IPS DF 4.7 (cell line): ENCODE results near the gene IFIT1.
"Not testable (repeated sequence)": the region's sequence is repeated elsewhere in the genome, so short reads cannot be mapped to it uniquely, and the experiment has no call there.

ENCODE experiments used
- DNase-seq: peaks from one replicate; pipeline ENCODE4 v3.0.0-alpha.2; 2013; ENCODE audit warnings: low spot score; ENCODE audit errors: extremely low read depth

The IFIT1 gene, protein sequence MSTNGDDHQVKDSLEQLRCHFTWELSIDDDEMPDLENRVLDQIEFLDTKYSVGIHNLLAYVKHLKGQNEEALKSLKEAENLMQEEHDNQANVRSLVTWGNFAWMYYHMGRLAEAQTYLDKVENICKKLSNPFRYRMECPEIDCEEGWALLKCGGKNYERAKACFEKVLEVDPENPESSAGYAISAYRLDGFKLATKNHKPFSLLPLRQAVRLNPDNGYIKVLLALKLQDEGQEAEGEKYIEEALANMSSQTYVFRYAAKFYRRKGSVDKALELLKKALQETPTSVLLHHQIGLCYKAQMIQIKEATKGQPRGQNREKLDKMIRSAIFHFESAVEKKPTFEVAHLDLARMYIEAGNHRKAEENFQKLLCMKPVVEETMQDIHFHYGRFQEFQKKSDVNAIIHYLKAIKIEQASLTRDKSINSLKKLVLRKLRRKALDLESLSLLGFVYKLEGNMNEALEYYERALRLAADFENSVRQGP

GRCh38 chr10:89391907-89392756 is at the start of gene IFIT1:
Gene IFIT1, plus strand, starts transcription at chr10:89392623. Its CDS starts 90 bp downstream, at chr10:89392713.
- peak; percentile 41 for DNase-seq

GRCh38 chr10:89343089-89343767 is 49.2 kb upstream of the IFIT1 start:
- no peak for DNase-seq

DNA sequence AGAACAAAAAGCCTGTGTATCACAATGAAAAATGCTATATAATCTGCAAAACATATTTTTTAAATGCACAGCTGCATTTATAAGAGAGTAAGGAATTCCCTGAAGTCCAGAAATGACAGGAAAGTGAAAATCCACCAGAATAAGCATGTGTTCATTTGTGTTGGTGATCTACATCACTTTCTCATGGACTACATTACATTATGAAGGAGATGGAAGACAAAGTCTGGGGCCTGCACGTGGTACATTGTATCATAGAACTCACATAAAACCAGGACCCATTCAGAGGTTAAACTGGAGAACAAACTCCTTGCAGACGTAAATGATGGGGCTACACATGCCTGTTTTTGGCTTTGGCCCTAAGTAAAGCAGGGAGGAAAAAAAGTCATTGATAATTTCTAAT is 48.3 kb upstream of the IFIT1 start:
- no peak for DNase-seq

- no peak for DNase-seq
Observed at GRCh38 chr10:89345367-89346000, 46.9 kb upstream of the IFIT1 start.

- no peak for DNase-seq
Observed at GRCh38 chr10:89346405-89347254, 45.8 kb upstream of the IFIT1 start.

DNA sequence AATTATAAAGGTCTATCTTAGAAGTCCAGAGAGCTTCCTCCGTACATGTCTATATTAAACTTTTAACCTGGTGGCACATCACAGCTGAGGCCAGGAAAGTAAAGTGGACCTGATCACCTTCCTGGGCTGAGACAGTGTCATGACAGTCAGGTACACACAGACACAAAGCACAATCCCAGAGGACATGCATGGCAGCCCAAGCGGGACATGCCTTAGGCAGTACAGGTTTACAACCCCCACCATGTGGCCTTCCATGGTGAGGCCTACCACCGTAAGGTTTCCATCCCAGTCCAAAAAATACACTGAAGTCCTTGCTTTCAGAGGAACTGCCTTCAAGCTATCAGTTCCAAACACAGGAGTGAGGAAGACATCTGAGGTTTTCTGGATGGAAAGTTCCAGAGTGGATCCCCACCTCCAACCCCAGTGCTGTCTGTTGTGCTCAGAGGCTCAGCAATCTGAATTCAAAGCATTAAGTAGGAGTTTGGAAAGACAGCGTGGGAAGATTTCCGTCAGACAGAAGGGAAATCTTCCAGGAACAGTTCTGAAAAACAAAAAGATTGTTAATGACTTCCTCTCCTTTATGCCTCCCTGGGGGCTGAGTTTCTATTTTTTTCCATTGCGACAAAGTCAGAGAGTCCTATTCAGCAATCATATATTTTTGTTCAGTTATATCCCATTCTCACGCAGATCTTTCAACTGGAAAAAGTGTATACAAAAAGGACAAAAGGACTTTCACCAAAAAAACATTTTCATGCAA is 44.5 kb upstream of the IFIT1 start:
- no peak for DNase-seq

- DNase-seq: no peak
Observed at GRCh38 chr10:89348481-89348880, 43.9 kb upstream of the IFIT1 start.

GRCh38 chr10:89348975-89349374 is 43.4 kb upstream of the IFIT1 start:
- no peak for DNase-seq

GRCh38 chr10:89350631-89351315 is 41.6 kb upstream of the IFIT1 start:
- DNase-seq: not testable (repeated sequence)

- DNase-seq: no peak
Observed at GRCh38 chr10:89351412-89351779, 41.0 kb upstream of the IFIT1 start.

DNA sequence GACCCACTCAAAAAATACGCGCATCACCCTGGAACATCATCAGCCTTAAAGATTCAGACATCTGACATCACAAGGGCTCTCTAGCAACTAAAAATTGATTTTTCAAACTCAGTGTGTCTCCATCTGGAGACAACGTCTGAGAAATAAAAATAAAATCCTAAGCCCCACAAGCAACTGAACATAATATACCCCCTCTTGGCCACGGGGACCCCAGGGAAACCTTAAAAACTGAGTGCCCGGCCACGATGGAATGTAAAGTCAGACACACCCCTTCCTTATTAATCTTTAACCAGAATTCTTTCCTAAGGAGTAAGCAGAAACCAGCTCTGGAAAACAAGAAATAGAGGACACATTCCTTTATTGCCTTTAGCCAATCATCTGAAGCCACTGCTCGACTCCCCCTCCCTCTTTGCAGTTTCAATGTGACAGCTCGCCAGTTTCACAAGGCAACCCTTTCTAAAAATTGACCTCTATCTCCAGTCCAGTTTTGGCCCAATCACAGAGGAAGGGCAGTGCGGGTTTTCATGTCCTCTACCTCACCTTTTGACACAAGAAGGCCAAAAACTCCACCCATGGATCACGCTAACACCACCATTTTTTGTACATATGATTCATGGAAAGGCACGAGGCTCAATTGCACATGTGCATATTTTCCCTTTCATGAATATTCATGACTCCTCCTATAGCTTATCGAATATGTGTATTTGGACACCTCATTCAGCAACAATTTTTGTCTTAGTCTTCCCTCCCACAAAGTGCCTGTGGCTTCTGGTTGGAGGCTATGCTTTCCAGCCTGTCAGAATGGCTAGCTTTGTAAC is 40.4 kb upstream of the IFIT1 start:
- DNase-seq: no peak

DNA sequence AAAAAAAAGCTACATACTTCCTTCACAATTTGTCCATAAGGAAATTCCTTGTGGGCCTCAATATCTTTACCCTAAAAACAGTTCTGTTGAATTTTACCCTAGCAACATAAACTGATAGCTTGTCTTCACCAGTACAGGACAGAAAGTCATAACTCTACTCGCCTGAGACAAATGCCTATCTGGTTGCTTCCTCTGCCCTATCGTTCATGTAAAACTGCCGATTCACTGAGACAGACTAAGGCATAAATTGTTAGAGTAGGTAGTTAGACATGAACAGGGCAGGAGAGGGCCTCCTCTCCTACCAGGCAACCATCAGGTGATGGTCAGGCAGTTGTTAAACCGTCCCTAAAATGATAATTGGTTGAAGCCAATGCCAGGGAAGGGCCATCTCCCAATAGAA is 39.6 kb upstream of the IFIT1 start:
- no peak for DNase-seq

DNA sequence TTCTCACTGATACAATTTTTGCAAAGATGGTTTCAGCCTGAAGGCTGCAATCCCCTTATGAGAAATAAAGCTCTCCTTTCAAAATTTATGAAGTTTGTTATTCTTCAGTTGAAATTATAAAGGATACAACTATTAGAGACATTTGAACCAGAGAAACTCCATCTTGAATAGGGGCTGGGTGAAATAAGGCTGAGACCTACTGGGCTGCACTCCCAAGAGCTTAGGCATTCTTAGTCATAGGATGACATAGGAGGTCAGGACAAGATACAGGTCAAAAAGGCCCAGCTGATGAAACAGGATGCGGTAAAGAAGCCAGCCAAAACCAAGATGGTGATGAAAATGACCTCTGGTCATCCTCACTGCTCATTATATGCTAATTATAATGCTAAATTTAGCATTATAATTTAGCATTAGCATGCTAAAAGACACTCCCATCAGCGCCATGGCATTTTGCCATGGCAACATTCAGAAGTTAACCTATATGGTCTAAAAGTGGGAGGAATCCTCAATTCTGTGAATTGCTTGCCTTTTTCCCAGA is 37.0 kb upstream of the IFIT1 start:
- DNase-seq: no peak

DNA sequence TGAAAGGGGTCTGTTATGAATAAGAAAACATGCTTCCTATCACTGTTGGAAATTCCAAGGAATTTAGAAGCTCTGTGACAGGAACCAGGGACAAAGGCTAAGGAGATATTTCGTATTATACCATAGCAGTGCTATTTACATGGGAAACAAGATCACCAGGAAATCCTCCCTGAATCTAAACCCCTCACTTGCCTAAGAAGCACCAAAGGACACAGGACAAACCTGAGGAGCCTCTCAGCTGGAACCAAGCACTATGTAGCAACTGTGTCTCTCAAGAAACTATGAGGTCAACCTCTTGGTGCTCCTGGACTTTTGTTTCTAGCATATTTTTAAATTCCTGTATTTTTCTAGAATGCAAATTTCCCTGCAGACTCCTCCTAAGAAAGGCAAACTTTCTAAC is 35.3 kb upstream of the IFIT1 start:
- no peak for DNase-seq

GRCh38 chr10:89357975-89358374 is 34.4 kb upstream of the IFIT1 start:
- DNase-seq: no peak

- DNase-seq: no peak
Observed at GRCh38 chr10:89360157-89360556, 32.3 kb upstream of the IFIT1 start.

DNA sequence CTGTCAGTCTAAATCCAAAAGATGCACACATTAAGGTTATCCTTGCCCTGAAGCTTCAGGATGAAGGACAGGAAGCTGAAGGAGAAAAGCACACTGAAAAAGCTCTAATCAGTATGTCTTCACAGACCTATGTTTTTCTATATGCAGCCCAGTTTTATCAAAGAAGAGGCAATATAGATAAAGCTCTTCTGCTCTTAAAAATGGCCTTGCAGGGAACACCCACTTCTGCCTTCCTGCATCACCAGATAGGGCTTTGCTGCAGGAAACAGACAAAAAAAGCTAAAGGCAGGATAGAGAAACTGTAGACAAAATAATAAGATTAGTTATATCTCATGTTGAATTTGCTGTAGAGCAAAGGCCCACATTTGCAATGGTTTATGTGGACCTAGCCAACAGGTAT is 29.5 kb upstream of the IFIT1 start:
- DNase-seq: no peak
